GM19099 (cell line): ENCODE data around the gene REC8.

Experiments used
- POLR2A ChIP-seq: IDR thresholded peaks from 3 replicates; pipeline ENCODE4 v1.6.1; 2011; ENCODE audit warnings: low read depth; ENCODE audit not compliant: insufficient read length; ENCODE audit errors: extremely low read depth

The REC8 gene

DNA sequence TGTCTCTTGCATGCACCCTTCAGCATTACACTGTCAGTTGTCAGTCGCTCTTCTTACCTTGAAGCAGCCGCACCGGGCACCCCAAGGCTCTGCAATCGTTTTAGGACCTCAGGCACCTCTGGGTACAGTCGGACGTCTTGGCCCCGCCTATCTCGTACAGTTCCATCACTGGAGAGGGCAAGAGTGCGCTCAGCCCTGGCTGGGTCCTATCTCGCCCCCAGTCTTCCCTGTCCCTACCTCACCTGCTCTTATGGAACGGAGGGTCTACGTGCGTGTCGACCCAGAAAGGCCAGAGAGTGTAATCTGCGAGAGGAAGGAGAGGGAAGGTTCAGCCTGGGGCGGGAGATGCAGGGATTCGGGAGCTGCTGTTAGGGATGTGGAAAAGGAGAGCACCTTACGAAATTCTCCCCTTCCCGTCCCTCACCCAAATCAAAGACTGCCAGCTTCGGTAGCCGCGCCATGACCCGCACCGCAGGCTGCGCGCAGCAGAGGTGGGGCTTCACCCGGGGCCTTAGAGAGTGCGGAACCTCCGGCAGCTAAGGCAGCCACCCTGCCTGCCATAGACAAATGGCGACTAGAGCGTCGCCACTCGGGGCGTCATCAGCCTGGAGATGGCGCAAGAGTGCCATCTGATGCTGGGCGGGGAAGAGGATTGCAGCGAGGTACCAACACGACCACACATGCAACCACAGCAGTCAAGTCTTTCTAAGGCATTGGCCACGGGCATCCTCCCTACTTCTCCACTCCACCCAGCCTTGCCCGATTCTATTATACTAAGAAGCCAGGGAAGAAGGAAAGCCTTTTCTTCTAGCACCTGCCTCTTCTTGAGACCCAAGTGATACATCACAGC lies 43.8 kb downstream of the REC8 start, which contains the start of gene MDP1:
MDP1 (minus strand) TSS at position 572 of the 850 bp plus-strand sequence; CDS start at position 461, 111 bp downstream.
- TF ChIP-seq POLR2A, result peak; percentile 80

DNA sequence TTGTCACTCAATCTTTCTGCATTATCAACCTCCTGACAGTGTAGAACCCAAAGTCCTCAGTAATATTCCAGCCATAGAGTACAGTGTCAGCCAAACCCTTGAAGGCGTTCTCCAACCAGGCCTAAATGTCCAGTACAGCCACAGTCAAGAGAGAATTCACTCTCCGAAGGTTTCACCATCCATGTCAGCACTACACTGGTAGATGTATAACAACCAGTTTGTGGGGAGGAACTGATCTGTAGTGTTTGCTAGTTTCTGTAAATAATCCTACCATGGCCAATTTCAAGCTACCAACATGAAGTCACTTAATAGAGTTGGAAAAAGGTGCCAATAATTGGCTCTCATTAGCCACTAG lies 44.4 kb downstream of the REC8 start:
- no peak for TF ChIP-seq POLR2A

- no peak for TF ChIP-seq POLR2A
Observed at GRCh38 chr14:24219080-24219479, 47.2 kb downstream of the REC8 start.

- no peak for TF ChIP-seq POLR2A
Observed at GRCh38 chr14:24219521-24219920, 47.6 kb downstream of the REC8 start.

DNA sequence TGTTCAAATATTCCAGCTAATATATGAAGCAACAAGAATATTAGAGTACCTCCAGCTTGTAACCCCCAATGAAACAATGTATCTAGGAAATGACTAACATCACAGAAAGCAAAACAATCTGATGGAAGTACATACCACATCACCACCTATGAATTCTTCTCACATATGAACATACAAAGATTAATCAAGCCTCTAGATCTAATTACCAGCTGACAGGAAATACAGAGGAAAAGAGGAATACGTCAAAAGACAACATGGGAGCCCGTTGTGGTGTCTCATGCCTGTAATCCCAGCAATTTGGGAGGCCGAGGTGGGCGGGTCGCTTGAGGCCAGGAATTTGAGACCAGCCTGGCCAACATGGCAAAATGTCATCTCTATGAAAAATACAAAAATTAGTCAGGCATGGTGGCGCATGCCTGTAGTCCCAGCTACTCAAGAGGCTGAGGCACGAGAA lies 52.8 kb downstream of the REC8 start:
- no peak for TF ChIP-seq POLR2A

GRCh38 chr14:24226473-24226872 lies 54.6 kb downstream of the REC8 start:
- TF ChIP-seq POLR2A, result no peak

DNA sequence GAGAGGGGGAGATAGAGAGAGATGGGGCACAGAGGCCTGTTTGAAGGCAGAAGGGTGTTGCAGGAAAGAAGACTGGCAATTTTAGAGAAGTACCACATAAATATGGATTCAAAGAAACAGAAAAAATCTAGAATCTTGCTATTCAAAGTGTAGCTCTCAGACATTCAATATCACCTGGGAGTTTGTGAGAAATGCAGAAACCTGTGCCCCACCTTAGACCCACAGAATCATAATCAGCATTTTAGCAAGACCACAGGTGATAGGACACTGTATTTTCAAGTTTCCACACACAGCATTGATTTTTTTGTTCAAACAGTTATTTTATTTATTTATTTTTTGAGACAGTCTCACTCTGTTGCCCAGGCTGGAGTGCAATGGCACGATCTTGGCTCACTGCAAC lies 57.0 kb downstream of the REC8 start:
- TF ChIP-seq POLR2A, result no peak
